OCI-LY1 (cell line): ENCODE measurements around the gene PAM.

Source experiments
- H2AFZ ChIP-seq: fragments of 200-600 bp; sonication (generic), shearing (Covaris generic); 2 replicates; pipeline ENCODE4 v1.6.0; 2014; ENCODE audit warnings: antibody characterized with exemption, mild to moderate bottlenecking, low read length
- H3F3A ChIP-seq: fragments of 200-600 bp; sonication (generic), shearing (Covaris generic); 2 replicates; pipeline ENCODE4 v1.6.0; 2014; ENCODE audit warnings: mild to moderate bottlenecking, antibody characterized with exemption, low read length, moderate library complexity; ENCODE audit not compliant: insufficient read depth
- H3K27ac ChIP-seq: fragments of 200-600 bp; sonication (generic); 2 replicates; pipeline ENCODE4 v1.5.1; 2014; ENCODE audit warnings: low read length, mixed run types, mild to moderate bottlenecking, low read depth; ENCODE audit not compliant: poor library complexity, severe bottlenecking
- H3K27me3 ChIP-seq: fragments of 200-600 bp; sonication (generic); 2 replicates; pipeline ENCODE4 v1.6.0; 2014; ENCODE audit warnings: antibody characterized with exemption, mild to moderate bottlenecking, low read length, moderate library complexity; ENCODE audit not compliant: insufficient read depth
- H3K36me3 ChIP-seq: fragments of 200-600 bp; sonication (generic); 2 replicates; pipeline ENCODE4 v1.6.1; 2014; ENCODE audit warnings: mild to moderate bottlenecking, antibody characterized with exemption, low read length, moderate library complexity, mixed read lengths; ENCODE audit not compliant: insufficient read depth
- H3K4me1 ChIP-seq: fragments of 200-600 bp; sonication (generic); 2 replicates; pipeline ENCODE4 v1.5.1; 2014; ENCODE audit warnings: mild to moderate bottlenecking, low read length, moderate library complexity; ENCODE audit not compliant: insufficient read depth, severe bottlenecking
- H3K4me2 ChIP-seq: fragments of 200-600 bp; sonication (generic), shearing (Covaris generic); 2 replicates; pipeline ENCODE4 v1.6.1; 2014; ENCODE audit warnings: low read length
- H3K4me3 ChIP-seq: fragments of 200-600 bp; sonication (generic); 2 replicates; pipeline ENCODE4 v1.5.1; 2014; ENCODE audit warnings: low read length, low read depth, mild to moderate bottlenecking, mixed read lengths; ENCODE audit not compliant: poor library complexity, severe bottlenecking
- H3K79me2 ChIP-seq: fragments of 200-600 bp; shearing (Covaris generic); 2 replicates; pipeline ENCODE4 v1.6.1; 2016; ENCODE audit warnings: mixed run types, low read length, mixed read lengths; ENCODE audit not compliant: insufficient read depth
- H3K9ac ChIP-seq: fragments of 200-600 bp; sonication (generic), shearing (Covaris generic); 2 replicates; pipeline ENCODE4 v1.6.1; 2014; ENCODE audit warnings: mild to moderate bottlenecking, low read length, mixed read lengths
- H3K9me2 ChIP-seq: fragments of 200-600 bp; sonication (generic), shearing (Covaris generic); 2 replicates; pipeline ENCODE4 v1.6.1; 2014; ENCODE audit warnings: low read depth, mild to moderate bottlenecking, low read length, mixed read lengths
- H3K9me3 ChIP-seq: fragments of 200-600 bp; shearing (Covaris generic); 2 replicates; pipeline ENCODE4 v1.6.1; 2014; ENCODE audit warnings: low read length, mixed read lengths
- H4K20me1 ChIP-seq: fragments of 200-600 bp; sonication (generic), shearing (Covaris generic); 2 replicates; pipeline ENCODE4 v1.6.0; 2016; ENCODE audit warnings: mild to moderate bottlenecking, low read length; ENCODE audit not compliant: insufficient read depth
- CTCF ChIP-seq: fragments of 200-600 bp; sonication (generic), shearing (Covaris generic); IDR thresholded peaks from 2 replicates; pipeline ENCODE4 v1.5.1; 2017; ENCODE audit warnings: mild to moderate bottlenecking, antibody characterized with exemption, low read length, moderate library complexity, mixed read lengths
- EZH2 ChIP-seq: fragments of 200-600 bp; sonication (generic), shearing (Covaris generic); IDR thresholded peaks from 2 replicates; pipeline ENCODE4 v1.8.0; 2017; ENCODE audit warnings: borderline replicate concordance, mixed run types, mild to moderate bottlenecking, antibody characterized with exemption, low read length, moderate library complexity, mixed read lengths

The PAM gene

GRCh38 chr5:102767862-102768261, 12.8 kb downstream of the PAM start:
- Histone ChIP-seq H3K36me3 (no peaks in the 10 kb centered on the region), H3K4me1 (no peaks in the 10 kb centered on the region), H4K20me1 (no peaks in the 10 kb centered on the region), H3K9me2 (no peaks in the 10 kb centered on the region), H3K9me3 (no peaks in the 10 kb centered on the region), H3K4me2 (no peak overlapping the region), H2AFZ (no peak overlapping the region), H3K4me3 (no peak overlapping the region), H3K27ac (no peak overlapping the region), H3K27me3 (no peaks in the 10 kb centered on the region), H3F3A (no peaks in the 10 kb centered on the region), H3K79me2 (no peaks in the 10 kb centered on the region), H3K9ac (no peak overlapping the region)
- TF ChIP-seq EZH2 (no peak), CTCF (no peak)

GRCh38 chr5:102770803-102771202, 15.7 kb downstream of the PAM start:
- TF ChIP-seq EZH2 (no peak), CTCF (no peak)
- Histone ChIP-seq H3K9me3 (no peaks in the 10 kb centered on the region), H3K27ac (no peak overlapping the region), H2AFZ (no peak overlapping the region), H3K4me3 (no peak overlapping the region), H3K36me3 (no peaks in the 10 kb centered on the region), H3K4me1 (no peaks in the 10 kb centered on the region), H3K4me2 (no peak overlapping the region), H3F3A (no peaks in the 10 kb centered on the region), H3K27me3 (no peaks in the 10 kb centered on the region), H3K79me2 (no peaks in the 10 kb centered on the region), H4K20me1 (no peaks in the 10 kb centered on the region), H3K9me2 (no peaks in the 10 kb centered on the region), H3K9ac (no peak overlapping the region)

- H3K79me2 ChIP-seq, result no peaks in the 10 kb centered on the region
- H2AFZ ChIP-seq, result no peak overlapping the region
Observed at GRCh38 chr5:102771435-102771834, 16.3 kb downstream of the PAM start.

More at GRCh38 chr5:102771435-102771834, 16.3 kb downstream of the PAM start:
- Histone ChIP-seq H3K9me2 (no peaks in the 10 kb centered on the region), H3K27ac (no peak overlapping the region), H3K27me3 (no peaks in the 10 kb centered on the region), H3K9ac (no peak overlapping the region), H3K4me3 (no peak overlapping the region), H4K20me1 (no peaks in the 10 kb centered on the region), H3K9me3 (no peaks in the 10 kb centered on the region), H3K36me3 (no peaks in the 10 kb centered on the region), H3K4me2 (no peak overlapping the region), H3F3A (no peaks in the 10 kb centered on the region), H3K4me1 (no peaks in the 10 kb centered on the region)
- TF ChIP-seq CTCF, result no peak
- no peak for TF ChIP-seq EZH2
